Raji (cell line): ENCODE data around the gene CRIP3.

Source experiments
- POLR2A ChIP-seq: IDR thresholded peaks from 2 replicates; pipeline ENCODE4 v1.6.1; 2011; ENCODE audit warnings: low read depth, low read length, control low read depth; ENCODE audit not compliant: insufficient read depth

CRIP3 gene

DNA sequence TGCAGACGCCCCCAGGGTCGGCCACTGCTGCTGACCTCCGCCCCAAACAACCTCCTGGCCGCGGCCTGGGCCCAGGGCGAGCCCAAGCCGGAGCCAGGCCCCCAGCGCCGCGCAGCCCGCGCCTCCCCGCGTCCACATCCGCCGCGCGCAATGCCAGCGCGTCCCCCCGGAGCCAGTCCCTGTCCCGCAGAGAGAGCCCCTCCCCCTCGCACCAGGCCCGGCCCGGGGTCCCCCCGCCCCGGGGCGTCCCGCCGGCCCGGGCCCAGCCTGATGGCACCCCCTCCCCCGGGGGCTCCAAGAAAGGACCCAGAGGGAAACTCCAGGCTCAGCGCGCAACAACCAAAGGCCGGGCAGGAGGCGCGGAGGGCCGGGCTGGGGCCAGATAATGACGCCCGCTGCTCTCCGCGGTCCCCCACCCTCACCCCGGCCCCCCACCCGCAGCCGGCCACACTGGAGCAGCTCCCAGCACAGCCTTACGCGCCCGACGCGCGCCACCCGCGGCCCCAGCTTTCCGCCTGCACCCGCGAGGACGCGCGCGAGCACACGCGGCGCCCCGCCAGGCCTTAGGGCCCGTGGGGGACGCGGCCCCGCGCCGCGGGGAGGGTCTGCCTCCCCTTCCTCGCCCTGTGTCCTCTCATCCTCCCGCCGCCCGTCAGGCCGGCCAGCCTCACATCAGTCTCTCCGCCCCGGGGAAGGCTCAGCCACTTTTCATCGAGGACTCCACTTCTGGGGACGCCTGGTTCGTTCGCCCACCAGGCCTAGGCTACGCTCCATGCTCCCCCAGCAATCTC is 23.4 kb downstream of the CRIP3 start:
- no peak for TF ChIP-seq POLR2A

DNA sequence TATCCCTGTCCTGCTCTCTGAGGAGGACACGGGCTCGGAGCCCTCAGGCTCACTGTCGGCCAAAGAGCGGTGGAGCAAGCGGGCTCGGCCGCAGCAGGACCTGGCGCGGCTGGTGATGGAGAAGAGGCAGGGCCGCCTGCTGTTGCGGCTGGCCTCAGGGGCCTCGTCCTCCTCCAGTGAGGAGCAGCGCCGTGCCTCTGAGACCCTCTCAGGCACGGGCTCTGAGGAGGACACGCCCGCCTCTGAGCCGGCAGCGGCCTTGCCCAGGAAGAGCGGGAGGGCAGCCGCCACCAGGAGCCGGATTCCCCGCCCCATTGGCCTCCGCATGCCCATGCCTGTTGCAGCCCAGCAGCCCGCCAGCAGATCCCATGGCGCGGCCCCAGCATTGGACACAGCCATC is 24.7 kb downstream of the CRIP3 start:
- TF ChIP-seq POLR2A: no peak

DNA sequence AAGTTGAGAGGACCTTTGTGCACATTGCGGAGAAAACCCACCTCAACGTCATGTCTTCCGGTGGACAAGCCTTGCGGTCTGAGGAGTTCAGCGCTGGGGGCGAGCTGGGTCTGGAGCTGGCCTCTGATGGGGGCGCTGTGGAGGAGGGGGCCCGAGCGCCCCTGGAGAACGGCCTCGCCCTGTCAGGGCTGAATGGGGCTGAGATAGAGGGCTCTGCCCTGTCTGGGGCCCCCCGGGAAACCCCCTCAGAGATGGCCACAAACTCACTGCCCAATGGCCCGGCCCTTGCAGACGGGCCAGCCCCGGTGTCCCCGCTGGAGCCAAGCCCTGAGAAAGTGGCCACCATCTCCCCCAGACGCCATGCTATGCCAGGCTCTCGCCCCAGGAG is 25.1 kb downstream of the CRIP3 start:
- no peak for TF ChIP-seq POLR2A

DNA sequence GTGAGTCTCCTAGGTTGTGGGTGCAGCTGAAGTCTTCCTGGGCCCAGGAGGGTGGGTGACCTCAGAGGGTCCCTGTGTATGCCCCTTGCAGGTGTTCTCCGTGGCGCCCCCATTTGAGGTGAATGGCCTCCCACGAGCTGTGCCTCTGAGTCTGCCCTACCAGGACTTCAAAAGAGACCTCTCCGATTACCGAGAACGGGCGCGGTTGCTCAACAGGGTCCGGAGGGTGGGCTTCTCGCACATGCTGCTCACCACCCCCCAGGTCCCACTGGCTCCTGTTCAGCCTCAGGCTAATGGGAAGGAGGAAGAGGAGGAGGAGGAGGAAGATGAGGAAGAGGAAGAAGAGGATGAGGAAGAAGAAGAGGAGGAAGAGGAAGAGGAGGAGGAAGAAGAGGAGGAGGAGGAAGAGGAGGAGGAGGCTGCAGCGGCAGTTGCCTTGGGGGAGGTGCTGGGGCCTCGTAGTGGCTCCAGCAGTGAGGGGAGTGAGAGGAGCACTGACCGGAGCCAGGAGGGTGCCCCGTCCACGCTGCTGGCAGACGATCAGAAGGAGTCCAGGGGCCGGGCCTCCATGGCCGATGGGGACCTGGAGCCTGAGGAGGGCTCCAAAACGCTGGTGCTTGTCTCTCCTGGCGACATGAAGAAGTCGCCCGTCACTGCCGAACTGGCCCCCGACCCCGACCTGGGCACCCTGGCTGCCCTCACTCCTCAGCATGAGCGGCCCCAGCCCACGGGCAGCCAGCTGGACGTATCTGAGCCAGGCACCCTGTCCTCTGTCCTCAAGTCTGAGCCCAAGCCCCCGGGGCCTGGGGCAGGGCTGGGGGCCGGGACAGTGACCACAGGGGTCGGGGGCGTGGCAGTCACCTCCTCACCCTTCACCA is 25.8 kb downstream of the CRIP3 start:
- no peak for TF ChIP-seq POLR2A

DNA sequence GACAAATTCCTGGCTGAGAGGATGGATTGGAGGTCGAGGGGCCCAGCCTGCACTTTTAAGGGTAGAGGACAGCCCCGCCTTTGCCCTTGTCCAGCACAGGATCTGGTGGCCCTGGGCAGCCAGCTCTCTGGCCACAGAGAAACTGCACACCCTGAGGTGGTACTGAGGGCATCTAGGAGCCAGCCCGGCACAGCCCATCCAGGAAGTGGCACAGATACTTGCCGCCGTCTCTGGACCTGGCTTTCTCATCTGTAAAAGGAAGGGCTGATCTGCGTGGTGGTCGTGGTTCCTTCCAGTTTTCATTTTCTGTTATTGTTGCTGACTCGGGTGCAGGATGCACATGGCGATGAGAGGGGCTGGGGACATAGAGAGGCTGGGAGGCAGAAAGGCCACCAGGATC is 26.6 kb downstream of the CRIP3 start:
- TF ChIP-seq POLR2A: no peak

DNA sequence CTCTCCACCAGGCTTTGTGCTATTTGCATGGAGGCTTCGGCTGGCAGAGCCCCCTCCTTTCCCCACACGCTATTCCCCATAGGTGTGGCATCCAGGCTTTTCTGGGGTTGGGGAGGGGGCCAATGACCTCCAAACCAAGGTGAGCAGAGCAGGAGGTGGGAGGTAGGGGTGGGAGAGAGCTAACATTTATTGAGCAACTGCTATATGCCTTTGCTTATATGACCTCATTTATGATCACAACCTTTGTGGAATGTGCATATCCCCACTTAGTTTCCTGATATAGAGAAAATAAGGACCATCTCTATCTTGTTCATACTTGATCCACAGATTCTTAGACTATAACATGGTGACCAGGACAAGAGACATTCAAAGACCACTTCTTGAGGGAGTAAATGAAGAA is 28.4 kb downstream of the CRIP3 start:
- no peak for TF ChIP-seq POLR2A

DNA sequence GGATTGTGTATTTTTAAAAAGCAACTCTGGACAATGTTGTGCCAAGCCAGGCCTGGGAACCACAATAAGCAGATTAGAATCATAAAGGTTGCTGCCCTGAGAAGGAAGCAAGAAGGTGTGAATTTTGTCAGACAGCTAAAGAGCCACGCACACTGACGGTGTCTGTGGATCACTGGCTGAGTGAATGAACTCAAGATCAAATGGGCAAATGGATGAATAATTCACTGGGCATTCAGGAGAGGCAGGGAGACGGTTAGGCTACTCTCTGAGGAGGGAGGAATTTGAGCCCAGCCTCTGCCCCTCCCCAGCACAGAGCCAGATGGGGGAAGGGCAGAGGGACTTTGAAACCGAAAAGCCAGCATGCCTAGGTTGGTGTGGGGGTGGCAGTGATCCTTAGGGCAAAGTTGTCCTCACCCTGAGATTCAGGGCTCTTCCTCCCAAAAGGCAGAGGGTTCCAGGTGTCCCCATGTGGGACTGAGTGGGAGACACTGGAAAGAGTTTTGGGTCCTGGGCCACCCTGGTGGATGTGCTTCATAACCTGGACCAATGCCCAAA is 30.0 kb downstream of the CRIP3 start:
- no peak for TF ChIP-seq POLR2A

DNA sequence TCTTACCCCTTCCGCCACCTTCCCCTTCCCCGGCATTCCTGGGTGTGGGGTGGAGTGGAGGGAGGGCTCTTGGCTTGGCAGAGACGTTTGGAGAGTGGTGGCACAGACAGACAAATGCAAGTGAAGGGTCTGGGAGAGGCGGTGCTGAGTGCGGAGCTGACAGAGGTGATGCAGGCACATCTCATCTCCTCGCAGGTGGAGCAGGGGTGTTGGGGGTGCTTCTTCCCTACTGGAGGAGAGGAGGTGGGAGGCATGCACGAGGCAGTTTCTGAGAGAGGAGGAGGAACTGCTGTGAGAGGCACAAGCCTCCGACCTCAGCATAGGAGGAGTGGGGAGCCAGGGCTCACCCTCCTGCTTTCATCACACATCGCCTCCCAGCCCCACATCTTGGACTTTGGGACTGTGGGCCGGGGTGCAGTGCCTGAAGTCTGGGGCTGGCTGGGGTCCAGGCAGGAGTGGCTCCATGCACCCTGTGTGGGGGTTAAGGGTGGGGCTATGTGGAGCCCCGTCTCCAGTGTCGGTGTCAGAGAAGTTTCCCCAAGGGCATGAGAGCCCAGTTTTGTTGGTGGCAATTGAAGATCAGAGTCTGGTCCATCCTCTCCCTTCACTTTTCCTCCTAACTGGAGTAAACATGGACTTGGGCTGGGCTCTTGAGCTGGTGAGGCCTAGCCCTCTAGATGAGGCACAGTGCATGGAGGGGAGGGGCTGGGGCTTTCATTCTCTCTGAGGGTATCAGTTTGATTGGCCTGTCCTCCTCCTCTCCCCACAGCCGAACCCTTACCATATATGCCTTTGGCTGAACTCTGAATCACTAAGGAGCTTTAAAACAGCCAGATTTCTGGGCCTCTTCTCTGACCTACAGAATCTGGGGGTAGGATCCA is 30.7 kb downstream of the CRIP3 start:
- TF ChIP-seq POLR2A: no peak

DNA sequence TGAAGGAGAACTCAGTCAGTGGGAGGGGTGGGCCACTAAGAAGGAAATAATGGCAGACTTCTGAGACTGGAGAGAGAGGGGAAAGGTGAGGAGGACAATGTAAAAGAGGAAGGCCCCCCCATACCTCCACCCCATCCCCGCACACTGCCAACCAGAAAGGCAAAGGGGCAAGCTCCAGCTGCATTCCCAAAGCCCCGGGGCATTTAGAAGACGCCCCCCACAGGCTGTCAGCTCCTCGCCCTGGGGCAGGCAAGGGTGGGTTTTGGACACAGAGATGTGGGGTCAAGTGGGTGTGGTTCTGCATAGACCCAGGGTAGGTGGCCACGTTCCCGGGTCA is 31.4 kb downstream of the CRIP3 start:
- TF ChIP-seq POLR2A: no peak

DNA sequence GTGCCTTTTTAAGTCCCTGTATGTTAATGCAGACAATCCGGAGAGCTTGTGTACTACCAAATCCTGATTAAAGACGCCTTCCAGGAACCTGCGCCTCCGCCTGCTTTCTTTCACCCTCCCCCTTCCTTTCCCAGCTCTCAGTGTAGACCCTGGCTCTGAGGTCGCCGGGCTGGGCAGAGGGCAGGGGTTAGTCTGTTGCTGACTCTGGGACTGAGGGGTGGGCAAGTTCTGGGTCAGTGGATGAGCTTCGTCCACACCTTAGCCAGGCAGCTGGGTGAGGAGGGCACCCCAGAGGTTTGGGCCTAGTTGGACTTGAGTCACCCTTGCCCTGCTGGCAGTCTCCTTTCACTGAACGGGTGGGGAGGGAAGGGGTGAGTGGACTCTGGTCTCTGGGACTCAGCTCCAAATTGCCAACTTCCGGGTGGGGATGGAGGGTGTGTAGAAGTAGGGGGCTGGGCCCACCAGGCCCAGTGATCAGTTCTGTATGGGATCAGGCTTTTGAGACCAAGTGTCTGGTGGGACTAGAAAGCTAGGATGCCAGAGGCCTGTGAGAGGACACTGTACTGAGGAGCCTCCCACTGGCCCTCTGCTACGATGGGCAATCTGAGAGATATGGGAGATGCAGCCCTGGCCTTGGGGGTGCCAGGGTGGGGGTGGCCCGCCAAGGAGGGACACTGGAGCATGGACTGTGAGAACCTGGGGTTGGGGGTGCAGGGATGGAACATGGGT is 31.9 kb downstream of the CRIP3 start:
- no peak for TF ChIP-seq POLR2A

DNA sequence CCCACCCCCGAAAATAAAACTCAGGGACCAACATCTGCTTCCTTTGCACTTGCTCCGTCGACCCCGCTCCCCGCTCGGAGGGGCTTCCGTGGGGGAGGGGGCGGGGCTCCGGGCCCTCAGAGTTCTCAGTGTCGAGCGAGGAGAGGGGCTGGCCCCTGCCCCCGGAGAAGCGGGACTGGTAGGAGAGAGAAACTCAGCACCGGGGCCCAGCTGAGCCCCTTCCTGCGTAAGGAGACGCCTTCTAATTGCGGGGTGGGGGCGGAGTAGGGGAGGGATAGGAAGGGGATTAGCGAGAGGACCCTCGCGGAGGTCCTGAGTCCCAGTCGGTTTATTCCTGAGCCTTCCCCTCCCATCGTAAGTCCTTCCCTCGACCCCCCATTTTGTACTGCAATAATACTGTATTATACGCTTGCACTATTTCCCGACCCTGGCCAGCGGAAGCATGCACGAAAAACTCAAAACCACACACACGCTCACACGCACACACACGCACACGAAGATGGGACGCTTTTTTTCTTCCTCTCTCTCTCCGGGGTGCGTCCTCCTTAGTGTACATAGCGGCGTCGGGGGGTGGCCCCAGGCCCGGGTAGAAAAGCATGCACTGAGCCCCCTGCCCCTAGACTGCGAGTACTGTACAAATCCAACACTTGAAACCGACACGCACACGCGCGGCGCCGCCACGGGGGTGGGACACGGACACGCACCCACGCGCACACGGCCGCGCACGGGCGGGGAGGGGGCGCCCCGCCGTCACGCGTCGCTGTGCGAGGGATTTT is 32.6 kb downstream of the CRIP3 start:
- no peak for TF ChIP-seq POLR2A

DNA sequence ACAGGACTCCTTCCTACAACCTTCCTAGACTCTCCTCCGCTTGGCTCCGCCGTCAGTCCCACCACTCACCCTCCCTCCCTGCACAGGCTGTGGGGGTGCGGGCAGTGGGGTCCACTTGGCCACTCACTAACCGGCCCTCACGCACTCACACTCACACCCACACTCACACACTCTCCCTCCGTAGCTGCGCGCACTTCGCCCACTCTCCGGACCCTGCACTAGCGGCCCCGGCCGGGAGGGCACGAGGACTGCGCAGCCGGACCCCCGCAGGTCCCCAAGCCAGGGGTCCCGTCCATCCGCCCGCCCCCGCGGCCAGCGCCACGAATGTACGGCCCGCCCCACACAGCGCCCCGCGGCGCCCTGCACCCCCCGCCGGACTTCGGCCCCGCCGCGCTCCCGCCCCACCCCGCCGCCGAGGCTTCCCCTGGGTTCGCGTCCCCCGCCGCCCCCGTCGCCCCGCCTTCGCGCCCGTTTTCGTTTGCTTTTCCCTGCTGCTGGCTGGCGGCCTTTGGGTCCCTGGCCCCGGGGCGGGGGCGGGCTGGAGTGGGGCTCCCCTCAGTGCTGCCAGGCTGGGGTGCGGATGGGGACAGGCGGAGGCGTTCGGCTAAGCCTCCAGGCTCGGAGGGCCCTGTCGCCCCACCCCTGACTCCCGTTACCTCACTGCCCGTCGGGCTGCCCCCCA is 33.6 kb downstream of the CRIP3 start:
- no peak for TF ChIP-seq POLR2A
